ENCODE measurements around the gene TEX22. TPM values are rescaled to one million over a fixed set of nuclear protein-coding genes. Genes with fewer than 3 reads are reported as not detected.

The TEX22 gene
- total RNA-seq, 1 donor from 2014 or later, result 4.1 TPM

DNA sequence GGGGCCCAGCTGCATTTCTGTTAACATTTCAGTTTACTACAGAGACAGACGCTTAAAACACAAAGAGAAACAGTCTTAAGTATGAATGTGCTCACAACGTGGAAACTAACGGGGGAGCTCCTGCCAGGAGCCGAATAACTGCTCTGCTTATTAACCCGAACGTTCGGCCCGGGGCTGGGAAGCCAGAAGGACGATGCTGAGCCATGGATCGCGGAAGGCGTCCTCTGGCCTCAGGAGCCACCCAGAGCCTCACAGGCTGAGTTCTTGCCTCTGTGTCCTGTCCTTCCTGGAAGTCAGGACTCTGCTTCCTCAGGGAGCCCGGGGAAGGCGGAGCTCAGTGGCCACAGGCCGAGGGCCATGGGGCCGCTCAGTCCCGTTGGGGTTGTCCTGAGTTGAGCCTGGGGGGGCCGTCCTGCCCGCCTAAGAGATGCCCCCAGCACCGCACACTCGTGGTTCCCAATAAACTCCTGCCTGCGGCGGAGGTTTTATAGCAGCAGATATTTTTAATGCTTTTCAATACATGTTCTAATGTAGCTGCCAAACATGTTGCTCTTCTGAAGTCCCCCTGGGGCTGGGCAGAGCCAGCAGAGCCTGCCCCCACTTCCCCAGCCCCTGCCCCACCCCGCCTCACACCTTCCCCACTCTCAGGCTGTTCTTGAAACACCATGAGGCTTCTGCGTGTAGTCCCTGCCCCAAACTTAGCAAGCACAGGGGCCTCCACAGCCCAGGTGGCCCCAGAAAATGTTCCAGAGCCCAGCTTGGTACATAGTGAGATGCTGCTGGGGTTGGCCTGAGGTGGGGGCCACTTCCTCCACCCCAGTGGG lies 3.4 kb upstream of the TEX22 start:
- no peaks in the 10 kb centered on the region for H3K4me1 Mint-ChIP-seq (ENCODE audit: unreplicated experiment)

DNA sequence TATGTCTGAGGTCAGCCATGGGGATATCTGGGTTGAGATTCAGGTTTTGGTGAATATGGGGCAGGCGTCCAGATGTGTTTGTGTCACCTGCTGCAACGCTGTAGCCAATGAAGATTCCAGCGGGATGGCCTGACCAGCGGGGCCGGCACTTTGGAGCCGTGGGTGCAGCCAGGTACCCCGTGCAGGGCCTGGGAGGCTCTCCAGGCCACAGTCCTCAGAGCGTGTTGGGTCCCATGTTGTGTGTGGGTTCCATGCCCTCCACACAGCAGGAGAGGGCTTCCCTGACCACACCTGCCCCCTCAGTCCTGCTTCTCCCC lies 2.8 kb upstream of the TEX22 start:
- TF ChIP-seq, protein P1, sequence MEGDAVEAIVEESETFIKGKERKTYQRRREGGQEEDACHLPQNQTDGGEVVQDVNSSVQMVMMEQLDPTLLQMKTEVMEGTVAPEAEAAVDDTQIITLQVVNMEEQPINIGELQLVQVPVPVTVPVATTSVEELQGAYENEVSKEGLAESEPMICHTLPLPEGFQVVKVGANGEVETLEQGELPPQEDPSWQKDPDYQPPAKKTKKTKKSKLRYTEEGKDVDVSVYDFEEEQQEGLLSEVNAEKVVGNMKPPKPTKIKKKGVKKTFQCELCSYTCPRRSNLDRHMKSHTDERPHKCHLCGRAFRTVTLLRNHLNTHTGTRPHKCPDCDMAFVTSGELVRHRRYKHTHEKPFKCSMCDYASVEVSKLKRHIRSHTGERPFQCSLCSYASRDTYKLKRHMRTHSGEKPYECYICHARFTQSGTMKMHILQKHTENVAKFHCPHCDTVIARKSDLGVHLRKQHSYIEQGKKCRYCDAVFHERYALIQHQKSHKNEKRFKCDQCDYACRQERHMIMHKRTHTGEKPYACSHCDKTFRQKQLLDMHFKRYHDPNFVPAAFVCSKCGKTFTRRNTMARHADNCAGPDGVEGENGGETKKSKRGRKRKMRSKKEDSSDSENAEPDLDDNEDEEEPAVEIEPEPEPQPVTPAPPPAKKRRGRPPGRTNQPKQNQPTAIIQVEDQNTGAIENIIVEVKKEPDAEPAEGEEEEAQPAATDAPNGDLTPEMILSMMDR (conservative IDR thresholded peaks at IDR 0.05), result no peak
- Mint-ChIP-seq H3K36me3 (peaks cover 4% of the 10 kb centered on the region), H3K4me3 (no peak overlapping the region), H3K9me3 (peaks cover 3% of the 10 kb centered on the region), H3K4me1 (ENCODE audit: unreplicated experiment) (no peaks in the 10 kb centered on the region), H3K27ac (no peak overlapping the region), H3K27me3 (no peaks in the 10 kb centered on the region)
- no peak for DNase-seq (ENCODE audit: extremely low spot score, unreplicated experiment)

More for the DNA sequence above, 3.4 kb upstream of the TEX22 start:
- TF ChIP-seq, protein P1 (conservative IDR thresholded peaks at IDR 0.05), result no peak
- no peak for DNase-seq (ENCODE audit: extremely low spot score, unreplicated experiment)
- no peak overlapping the region for H3K27ac Mint-ChIP-seq
- no peak overlapping the region for H3K4me3 Mint-ChIP-seq
- H3K27me3 Mint-ChIP-seq, result no peaks in the 10 kb centered on the region
- no peaks in the 10 kb centered on the region for H3K36me3 Mint-ChIP-seq
- H3K9me3 Mint-ChIP-seq, result no peaks in the 10 kb centered on the region

DNA sequence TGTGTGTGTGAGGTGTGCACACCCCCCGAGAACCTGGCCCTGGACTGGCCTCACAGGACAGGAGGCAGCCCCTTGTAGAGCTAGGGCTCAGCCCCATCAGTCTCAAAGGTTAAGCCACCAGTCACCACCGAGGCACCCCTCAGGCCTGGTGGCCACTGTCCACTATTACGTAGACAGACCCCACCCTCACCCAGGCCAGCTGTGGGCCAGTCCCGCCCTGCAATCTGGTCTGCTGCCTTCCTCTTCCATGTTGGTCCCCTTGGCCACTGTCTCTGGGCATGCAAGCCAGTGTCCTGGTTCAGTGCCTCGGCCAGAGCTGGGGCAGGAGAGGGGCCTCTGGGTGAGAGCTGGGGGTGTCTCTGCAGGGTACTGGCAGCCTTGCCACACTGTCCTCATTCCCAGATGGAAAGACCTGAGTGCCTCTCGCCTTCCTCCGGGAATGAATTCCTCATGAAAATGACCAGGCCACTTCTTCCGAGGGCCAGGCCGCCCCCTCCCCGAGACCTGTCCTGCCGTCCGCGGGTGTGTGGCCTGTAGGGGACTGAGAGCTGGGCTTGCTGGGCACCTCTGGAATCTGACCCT lies 897 bp upstream of the TEX22 start:
- peak overlapping the region; percentile 85 for H3K4me3 Mint-ChIP-seq
- no peak for DNase-seq (ENCODE audit: extremely low spot score, unreplicated experiment)
- no peaks in the 10 kb centered on the region for H3K27me3 Mint-ChIP-seq
- peaks cover 11% of the 10 kb centered on the region for H3K9me3 Mint-ChIP-seq
- peaks cover 14% of the 10 kb centered on the region for H3K36me3 Mint-ChIP-seq
- TF ChIP-seq, protein P1 (conservative IDR thresholded peaks at IDR 0.05), result peak; percentile 21
- H3K27ac Mint-ChIP-seq, result peak overlapping the region; percentile 74
- H3K4me1 Mint-ChIP-seq (ENCODE audit: unreplicated experiment), result no peaks in the 10 kb centered on the region

DNA sequence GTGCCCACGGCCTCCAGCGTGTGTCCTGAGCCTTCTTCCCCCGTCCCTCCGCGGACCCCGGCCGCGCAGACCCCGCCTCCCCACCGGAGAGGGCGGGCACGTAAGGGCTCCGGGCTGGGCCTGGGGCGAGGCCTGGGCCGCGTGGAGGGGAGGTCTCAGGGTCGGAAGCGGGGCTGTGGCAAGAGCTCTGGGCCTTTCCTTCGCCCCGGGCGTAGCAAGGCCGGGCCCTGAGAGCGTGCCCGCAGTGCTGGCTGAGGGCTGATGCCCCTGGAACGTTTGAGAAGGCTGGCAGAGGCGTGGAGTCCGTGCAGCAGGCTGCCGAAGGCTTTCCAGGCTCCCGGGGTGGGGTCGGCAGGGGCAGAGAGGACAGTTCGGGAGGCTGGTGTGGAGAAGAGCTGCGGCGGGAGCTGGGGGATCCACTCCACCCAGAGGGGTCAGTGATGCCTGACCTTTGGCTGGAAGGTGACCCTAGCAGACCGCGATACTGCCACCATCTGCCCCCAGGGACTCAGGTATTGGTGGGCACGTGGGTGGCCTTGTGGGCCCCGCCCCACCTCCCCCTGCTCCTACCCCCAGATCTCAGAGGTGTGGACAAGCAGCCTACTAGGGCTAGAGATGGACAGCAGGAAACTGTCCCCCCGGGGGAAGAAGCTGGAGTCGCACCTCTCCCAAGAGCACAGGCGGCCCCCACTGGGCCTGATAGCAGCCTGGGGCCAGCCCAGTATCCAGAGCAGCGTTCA lies 558 bp downstream of the TEX22 start:
- Mint-ChIP-seq H3K27me3 (no peaks in the 10 kb centered on the region), H3K27ac (no peak overlapping the region)

DNA sequence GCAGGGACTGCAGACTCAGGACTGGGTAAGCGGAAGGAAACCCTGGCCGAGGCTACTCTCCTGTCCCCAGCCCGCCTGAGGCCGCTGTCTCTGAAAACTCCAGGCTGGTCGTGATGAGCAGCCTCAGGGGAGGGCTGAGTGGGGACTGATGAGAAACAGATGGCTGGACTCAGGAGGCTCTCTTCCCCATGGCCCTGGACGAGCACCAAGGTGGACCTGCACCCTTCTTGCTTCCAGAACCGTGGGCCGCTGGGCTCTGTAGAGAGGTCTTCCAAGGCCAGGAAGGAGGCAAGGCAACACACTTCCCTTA lies 1.1 kb downstream of the TEX22 start:
- Mint-ChIP-seq H3K9me3 (peaks cover 11% of the 10 kb centered on the region), H3K4me1 (ENCODE audit: unreplicated experiment) (no peaks in the 10 kb centered on the region)
- TF ChIP-seq, protein P1 (conservative IDR thresholded peaks at IDR 0.05), result no peak

More for the DNA sequence above, 558 bp downstream of the TEX22 start:
- H3K9me3 Mint-ChIP-seq, result peaks cover 11% of the 10 kb centered on the region
- no peaks in the 10 kb centered on the region for H3K4me1 Mint-ChIP-seq (ENCODE audit: unreplicated experiment)
- DNase-seq (ENCODE audit: extremely low spot score, unreplicated experiment), result no peak
- TF ChIP-seq, protein P1 (conservative IDR thresholded peaks at IDR 0.05), result no peak
- peak overlapping the region; percentile 85 for H3K4me3 Mint-ChIP-seq
- H3K36me3 Mint-ChIP-seq, result peaks cover 14% of the 10 kb centered on the region

More for the DNA sequence above, 1.1 kb downstream of the TEX22 start:
- Mint-ChIP-seq H3K27ac (no peak overlapping the region), H3K36me3 (peaks cover 17% of the 10 kb centered on the region), H3K27me3 (no peaks in the 10 kb centered on the region), H3K4me3 (peak overlapping the region; percentile 41)
- no peak for DNase-seq (ENCODE audit: extremely low spot score, unreplicated experiment)

Data from type B pancreatic cell (in vitro differentiated cells).